ENCODE results near the gene DUSP9.

Gene DUSP9

GRCh38 chrX:153643431-153644351 lies 3.3 kb upstream of the DUSP9 start (continued):
- TF ChIP-seq ZNF488 (tag by site-specific recombination; IDR thresholded peaks at IDR 0.05) = no peak
- TF ChIP-seq ZNF704 (tag by site-specific recombination; IDR thresholded peaks at IDR 0.05) = no peak
- TF ChIP-seq IKZF3 (tag by site-specific recombination; IDR thresholded peaks at IDR 0.05) = peak; percentile 71
- no peak for TF ChIP-seq ZBTB49 (tag by site-specific recombination; IDR thresholded peaks at IDR 0.05; ENCODE audit: low read depth)
- no peak for TF ChIP-seq ZNF626 (tag by site-specific recombination; IDR thresholded peaks at IDR 0.05)
- TF ChIP-seq ZNF501 (tag by site-specific recombination; IDR thresholded peaks at IDR 0.05) = 0 out of 2 replicates have a peak, but pooled peaks have one; percentile 19
- no peak for TF ChIP-seq ZBTB17 (tag by site-specific recombination; IDR thresholded peaks at IDR 0.05)
- no peak for TF ChIP-seq ZNF19 (tag by site-specific recombination; IDR thresholded peaks at IDR 0.05; ENCODE audit: low read depth)
- no peak for TF ChIP-seq TRIM28 (IDR thresholded peaks at IDR 0.05; ENCODE audit: borderline replicate concordance, low read length)
- no peak for TF ChIP-seq ZNF677 (tag by site-specific recombination; IDR thresholded peaks at IDR 0.05)
- TF ChIP-seq ZNF354C (tag by site-specific recombination; IDR thresholded peaks at IDR 0.05; ENCODE audit: borderline replicate concordance, low read depth) = no peak
- TF ChIP-seq, protein P1, sequence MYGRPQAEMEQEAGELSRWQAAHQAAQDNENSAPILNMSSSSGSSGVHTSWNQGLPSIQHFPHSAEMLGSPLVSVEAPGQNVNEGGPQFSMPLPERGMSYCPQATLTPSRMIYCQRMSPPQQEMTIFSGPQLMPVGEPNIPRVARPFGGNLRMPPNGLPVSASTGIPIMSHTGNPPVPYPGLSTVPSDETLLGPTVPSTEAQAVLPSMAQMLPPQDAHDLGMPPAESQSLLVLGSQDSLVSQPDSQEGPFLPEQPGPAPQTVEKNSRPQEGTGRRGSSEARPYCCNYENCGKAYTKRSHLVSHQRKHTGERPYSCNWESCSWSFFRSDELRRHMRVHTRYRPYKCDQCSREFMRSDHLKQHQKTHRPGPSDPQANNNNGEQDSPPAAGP (tag by site-specific recombination; IDR thresholded peaks at IDR 0.05) = peak; percentile 39; the same call in 1 of the 2 replicates
- TF ChIP-seq ZNF530 (tag by site-specific recombination; IDR thresholded peaks at IDR 0.05; ENCODE audit: low read depth) = no peak
- TF ChIP-seq ZNF654 (tag by site-specific recombination; IDR thresholded peaks at IDR 0.05; ENCODE audit: low read depth) = no peak
- TF ChIP-seq, protein P2, sequence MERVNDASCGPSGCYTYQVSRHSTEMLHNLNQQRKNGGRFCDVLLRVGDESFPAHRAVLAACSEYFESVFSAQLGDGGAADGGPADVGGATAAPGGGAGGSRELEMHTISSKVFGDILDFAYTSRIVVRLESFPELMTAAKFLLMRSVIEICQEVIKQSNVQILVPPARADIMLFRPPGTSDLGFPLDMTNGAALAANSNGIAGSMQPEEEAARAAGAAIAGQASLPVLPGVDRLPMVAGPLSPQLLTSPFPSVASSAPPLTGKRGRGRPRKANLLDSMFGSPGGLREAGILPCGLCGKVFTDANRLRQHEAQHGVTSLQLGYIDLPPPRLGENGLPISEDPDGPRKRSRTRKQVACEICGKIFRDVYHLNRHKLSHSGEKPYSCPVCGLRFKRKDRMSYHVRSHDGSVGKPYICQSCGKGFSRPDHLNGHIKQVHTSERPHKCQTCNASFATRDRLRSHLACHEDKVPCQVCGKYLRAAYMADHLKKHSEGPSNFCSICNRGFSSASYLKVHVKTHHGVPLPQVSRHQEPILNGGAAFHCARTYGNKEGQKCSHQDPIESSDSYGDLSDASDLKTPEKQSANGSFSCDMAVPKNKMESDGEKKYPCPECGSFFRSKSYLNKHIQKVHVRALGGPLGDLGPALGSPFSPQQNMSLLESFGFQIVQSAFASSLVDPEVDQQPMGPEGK (tag by site-specific recombination; IDR thresholded peaks at IDR 0.05) = peak; percentile 57
- TF ChIP-seq, protein P3, sequence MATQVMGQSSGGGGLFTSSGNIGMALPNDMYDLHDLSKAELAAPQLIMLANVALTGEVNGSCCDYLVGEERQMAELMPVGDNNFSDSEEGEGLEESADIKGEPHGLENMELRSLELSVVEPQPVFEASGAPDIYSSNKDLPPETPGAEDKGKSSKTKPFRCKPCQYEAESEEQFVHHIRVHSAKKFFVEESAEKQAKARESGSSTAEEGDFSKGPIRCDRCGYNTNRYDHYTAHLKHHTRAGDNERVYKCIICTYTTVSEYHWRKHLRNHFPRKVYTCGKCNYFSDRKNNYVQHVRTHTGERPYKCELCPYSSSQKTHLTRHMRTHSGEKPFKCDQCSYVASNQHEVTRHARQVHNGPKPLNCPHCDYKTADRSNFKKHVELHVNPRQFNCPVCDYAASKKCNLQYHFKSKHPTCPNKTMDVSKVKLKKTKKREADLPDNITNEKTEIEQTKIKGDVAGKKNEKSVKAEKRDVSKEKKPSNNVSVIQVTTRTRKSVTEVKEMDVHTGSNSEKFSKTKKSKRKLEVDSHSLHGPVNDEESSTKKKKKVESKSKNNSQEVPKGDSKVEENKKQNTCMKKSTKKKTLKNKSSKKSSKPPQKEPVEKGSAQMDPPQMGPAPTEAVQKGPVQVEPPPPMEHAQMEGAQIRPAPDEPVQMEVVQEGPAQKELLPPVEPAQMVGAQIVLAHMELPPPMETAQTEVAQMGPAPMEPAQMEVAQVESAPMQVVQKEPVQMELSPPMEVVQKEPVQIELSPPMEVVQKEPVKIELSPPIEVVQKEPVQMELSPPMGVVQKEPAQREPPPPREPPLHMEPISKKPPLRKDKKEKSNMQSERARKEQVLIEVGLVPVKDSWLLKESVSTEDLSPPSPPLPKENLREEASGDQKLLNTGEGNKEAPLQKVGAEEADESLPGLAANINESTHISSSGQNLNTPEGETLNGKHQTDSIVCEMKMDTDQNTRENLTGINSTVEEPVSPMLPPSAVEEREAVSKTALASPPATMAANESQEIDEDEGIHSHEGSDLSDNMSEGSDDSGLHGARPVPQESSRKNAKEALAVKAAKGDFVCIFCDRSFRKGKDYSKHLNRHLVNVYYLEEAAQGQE (tag by site-specific recombination; IDR thresholded peaks at IDR 0.05) = no peak
- TF ChIP-seq ZNF600 (tag by site-specific recombination; IDR thresholded peaks at IDR 0.05) = peak; percentile 61; the same call in 1 of the 2 replicates
- no peak for TF ChIP-seq ZBTB21 (tag by site-specific recombination; IDR thresholded peaks at IDR 0.05)
- TF ChIP-seq ZNF302 (tag by site-specific recombination; IDR thresholded peaks at IDR 0.05; ENCODE audit: low read depth) = no peak
- TF ChIP-seq, protein P4, sequence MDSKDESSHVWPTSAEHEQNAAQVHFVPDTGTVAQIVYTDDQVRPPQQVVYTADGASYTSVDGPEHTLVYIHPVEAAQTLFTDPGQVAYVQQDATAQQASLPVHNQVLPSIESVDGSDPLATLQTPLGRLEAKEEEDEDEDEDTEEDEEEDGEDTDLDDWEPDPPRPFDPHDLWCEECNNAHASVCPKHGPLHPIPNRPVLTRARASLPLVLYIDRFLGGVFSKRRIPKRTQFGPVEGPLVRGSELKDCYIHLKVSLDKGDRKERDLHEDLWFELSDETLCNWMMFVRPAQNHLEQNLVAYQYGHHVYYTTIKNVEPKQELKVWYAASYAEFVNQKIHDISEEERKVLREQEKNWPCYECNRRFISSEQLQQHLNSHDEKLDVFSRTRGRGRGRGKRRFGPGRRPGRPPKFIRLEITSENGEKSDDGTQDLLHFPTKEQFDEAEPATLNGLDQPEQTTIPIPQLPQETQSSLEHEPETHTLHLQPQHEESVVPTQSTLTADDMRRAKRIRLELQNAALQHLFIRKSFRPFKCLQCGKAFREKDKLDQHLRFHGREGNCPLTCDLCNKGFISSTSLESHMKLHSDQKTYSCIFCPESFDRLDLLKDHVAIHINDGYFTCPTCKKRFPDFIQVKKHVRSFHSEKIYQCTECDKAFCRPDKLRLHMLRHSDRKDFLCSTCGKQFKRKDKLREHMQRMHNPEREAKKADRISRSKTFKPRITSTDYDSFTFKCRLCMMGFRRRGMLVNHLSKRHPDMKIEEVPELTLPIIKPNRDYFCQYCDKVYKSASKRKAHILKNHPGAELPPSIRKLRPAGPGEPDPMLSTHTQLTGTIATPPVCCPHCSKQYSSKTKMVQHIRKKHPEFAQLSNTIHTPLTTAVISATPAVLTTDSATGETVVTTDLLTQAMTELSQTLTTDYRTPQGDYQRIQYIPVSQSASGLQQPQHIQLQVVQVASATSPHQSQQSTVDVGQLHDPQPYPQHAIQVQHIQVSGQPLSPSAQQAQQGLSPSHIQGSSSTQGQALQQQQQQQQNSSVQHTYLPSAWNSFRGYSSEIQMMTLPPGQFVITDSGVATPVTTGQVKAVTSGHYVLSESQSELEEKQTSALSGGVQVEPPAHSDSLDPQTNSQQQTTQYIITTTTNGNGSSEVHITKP (tag by site-specific recombination; IDR thresholded peaks at IDR 0.05) = no peak
- no peak for TF ChIP-seq ZNF585B (tag by site-specific recombination; IDR thresholded peaks at IDR 0.05)

Data from HEK293 (cell line).